ENCODE data around the gene VGLL4. TPM values are rescaled to one million over a fixed set of nuclear protein-coding genes. Genes with fewer than 3 reads are reported as not detected.

The VGLL4 gene
- polyA plus RNA-seq, 1 donor from 2014 or later, result 113 TPM

DNA sequence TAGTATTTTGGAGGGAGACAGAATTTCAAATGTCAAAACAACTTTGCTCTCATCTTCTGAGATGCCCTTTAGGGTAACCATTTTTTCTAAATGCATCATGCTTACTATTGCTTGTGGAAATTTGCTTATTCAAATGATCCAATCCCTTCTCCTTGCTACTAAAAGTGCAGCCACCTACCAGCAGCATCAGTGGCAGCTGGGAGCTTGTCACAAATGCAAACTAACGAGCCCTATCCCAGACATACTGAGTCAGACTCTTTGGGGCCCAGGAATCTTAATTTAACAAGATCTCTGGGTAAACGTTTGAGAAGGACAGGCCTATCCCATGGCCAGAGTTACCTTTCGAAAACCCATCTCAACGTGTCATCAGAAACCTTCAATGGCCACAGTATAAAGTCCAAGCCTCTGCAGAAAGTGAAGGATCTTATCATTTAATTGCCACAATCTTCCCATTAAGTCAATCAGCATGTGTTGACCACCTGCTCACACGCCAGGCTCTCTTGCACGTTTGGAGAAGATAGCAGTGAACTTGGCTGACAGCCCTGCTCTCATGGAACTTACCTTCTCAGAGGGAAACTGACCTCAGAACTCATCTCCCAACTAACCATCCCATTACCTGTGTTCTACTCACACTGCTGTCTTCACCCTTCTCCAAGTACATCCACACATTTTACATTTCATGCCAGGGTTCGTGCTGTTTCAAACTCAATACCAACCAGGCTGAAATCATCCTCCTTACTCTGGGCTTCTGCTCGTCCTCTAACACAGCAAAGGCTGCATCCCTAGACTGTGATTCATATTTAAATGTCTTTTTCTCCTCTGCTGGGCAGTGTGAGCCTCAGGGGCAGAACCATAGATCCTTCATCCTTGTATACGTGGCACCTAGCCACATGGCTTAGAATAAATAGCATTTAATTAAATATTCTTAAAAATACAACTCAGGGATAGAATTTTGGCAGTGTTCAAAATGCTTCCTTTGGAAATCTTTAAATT is 24.8 kb upstream of the VGLL4 start:
- Histone ChIP-seq H3K36me3 (ENCODE audit: insufficient read depth, low read length) (no peaks in the 10 kb centered on the region), H3K4me3 (ENCODE audit: low read length) (no peak overlapping the region), H2AFZ (ENCODE audit: low read depth, low read length) (no peak overlapping the region), H3K9me2 (ENCODE audit: insufficient read depth, low read length) (no peaks in the 10 kb centered on the region), H3K4me2 (ENCODE audit: low read length) (no peak overlapping the region), H3K27me3 (ENCODE audit: insufficient read depth, low read depth, low read length) (no peaks in the 10 kb centered on the region), H4K20me1 (ENCODE audit: insufficient read depth) (no peaks in the 10 kb centered on the region), H3F3A (ENCODE audit: insufficient read depth, low read length, poor library complexity, severe bottlenecking) (no peaks in the 10 kb centered on the region), H3K9me3 (ENCODE audit: low read length) (no peaks in the 10 kb centered on the region), H3K27ac (ENCODE audit: low read length) (no peak overlapping the region), H3K9ac (ENCODE audit: low read length) (no peak overlapping the region), H3K79me2 (replicated peaks; ENCODE audit: insufficient read depth, low read length) (no peaks in the 10 kb centered on the region)
- TF ChIP-seq, protein P1, sequence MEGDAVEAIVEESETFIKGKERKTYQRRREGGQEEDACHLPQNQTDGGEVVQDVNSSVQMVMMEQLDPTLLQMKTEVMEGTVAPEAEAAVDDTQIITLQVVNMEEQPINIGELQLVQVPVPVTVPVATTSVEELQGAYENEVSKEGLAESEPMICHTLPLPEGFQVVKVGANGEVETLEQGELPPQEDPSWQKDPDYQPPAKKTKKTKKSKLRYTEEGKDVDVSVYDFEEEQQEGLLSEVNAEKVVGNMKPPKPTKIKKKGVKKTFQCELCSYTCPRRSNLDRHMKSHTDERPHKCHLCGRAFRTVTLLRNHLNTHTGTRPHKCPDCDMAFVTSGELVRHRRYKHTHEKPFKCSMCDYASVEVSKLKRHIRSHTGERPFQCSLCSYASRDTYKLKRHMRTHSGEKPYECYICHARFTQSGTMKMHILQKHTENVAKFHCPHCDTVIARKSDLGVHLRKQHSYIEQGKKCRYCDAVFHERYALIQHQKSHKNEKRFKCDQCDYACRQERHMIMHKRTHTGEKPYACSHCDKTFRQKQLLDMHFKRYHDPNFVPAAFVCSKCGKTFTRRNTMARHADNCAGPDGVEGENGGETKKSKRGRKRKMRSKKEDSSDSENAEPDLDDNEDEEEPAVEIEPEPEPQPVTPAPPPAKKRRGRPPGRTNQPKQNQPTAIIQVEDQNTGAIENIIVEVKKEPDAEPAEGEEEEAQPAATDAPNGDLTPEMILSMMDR (IDR thresholded peaks at IDR 0.05; ENCODE audit: poor library complexity, severe bottlenecking), result no peak
- TF ChIP-seq RAD21 (conservative IDR thresholded peaks at IDR 0.05) (no peak), POLR2AphosphoS5 (IDR thresholded peaks at IDR 0.05) (no peak), EZH2 (IDR thresholded peaks at IDR 0.05; ENCODE audit: borderline replicate concordance, insufficient read depth, low read length, poor library complexity, severe bottlenecking) (no peak), EP300 (conservative IDR thresholded peaks at IDR 0.05; ENCODE audit: poor library complexity, severe bottlenecking) (no peak), TAF1 (IDR thresholded peaks at IDR 0.05; ENCODE audit: low read depth) (no peak), MXI1 (conservative IDR thresholded peaks at IDR 0.05; ENCODE audit: poor library complexity, severe bottlenecking) (no peak), SMC3 (conservative IDR thresholded peaks at IDR 0.05; ENCODE audit: poor library complexity) (no peak)
- TF ChIP-seq, protein P2, sequence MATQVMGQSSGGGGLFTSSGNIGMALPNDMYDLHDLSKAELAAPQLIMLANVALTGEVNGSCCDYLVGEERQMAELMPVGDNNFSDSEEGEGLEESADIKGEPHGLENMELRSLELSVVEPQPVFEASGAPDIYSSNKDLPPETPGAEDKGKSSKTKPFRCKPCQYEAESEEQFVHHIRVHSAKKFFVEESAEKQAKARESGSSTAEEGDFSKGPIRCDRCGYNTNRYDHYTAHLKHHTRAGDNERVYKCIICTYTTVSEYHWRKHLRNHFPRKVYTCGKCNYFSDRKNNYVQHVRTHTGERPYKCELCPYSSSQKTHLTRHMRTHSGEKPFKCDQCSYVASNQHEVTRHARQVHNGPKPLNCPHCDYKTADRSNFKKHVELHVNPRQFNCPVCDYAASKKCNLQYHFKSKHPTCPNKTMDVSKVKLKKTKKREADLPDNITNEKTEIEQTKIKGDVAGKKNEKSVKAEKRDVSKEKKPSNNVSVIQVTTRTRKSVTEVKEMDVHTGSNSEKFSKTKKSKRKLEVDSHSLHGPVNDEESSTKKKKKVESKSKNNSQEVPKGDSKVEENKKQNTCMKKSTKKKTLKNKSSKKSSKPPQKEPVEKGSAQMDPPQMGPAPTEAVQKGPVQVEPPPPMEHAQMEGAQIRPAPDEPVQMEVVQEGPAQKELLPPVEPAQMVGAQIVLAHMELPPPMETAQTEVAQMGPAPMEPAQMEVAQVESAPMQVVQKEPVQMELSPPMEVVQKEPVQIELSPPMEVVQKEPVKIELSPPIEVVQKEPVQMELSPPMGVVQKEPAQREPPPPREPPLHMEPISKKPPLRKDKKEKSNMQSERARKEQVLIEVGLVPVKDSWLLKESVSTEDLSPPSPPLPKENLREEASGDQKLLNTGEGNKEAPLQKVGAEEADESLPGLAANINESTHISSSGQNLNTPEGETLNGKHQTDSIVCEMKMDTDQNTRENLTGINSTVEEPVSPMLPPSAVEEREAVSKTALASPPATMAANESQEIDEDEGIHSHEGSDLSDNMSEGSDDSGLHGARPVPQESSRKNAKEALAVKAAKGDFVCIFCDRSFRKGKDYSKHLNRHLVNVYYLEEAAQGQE (IDR thresholded peaks at IDR 0.05; ENCODE audit: borderline replicate concordance), result no peak

DNA sequence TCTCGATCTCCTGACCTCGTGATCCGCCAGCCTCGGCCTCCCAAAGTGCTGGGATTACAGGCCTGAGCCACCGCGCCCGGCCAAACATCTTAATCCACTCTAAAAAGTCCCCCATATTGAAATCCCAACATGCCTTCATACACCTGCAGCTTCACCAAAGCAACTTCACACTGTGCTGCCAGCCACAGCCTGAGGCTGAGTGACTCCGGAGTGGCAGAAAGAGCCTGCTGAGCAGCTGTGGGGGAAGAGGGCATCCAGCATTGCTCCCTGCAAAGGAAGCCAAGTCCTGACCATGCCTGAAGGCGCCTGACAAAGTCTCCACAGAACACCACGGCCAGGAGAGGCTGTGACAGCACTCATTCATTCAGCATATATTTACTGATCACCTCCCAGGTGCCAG is 21.6 kb upstream of the VGLL4 start:
- Histone ChIP-seq H3F3A (ENCODE audit: insufficient read depth, low read length, poor library complexity, severe bottlenecking) (no peaks in the 10 kb centered on the region), H3K9me2 (ENCODE audit: insufficient read depth, low read length) (no peaks in the 10 kb centered on the region), H3K9me3 (ENCODE audit: low read length) (no peaks in the 10 kb centered on the region), H3K4me2 (ENCODE audit: low read length) (no peak overlapping the region), H3K36me3 (ENCODE audit: insufficient read depth, low read length) (no peaks in the 10 kb centered on the region), H2AFZ (ENCODE audit: low read depth, low read length) (no peak overlapping the region), H3K27me3 (ENCODE audit: insufficient read depth, low read depth, low read length) (no peaks in the 10 kb centered on the region), H4K20me1 (ENCODE audit: insufficient read depth) (no peaks in the 10 kb centered on the region), H3K9ac (ENCODE audit: low read length) (no peak overlapping the region), H3K79me2 (replicated peaks; ENCODE audit: insufficient read depth, low read length) (no peaks in the 10 kb centered on the region), H3K4me3 (ENCODE audit: low read length) (no peak overlapping the region), H3K27ac (ENCODE audit: low read length) (no peak overlapping the region)
- TF ChIP-seq, protein P2 (IDR thresholded peaks at IDR 0.05; ENCODE audit: borderline replicate concordance), result no peak
- TF ChIP-seq SMC3 (conservative IDR thresholded peaks at IDR 0.05; ENCODE audit: poor library complexity) (no peak), EZH2 (IDR thresholded peaks at IDR 0.05; ENCODE audit: borderline replicate concordance, insufficient read depth, low read length, poor library complexity, severe bottlenecking) (no peak), MXI1 (conservative IDR thresholded peaks at IDR 0.05; ENCODE audit: poor library complexity, severe bottlenecking) (no peak), POLR2AphosphoS5 (IDR thresholded peaks at IDR 0.05) (no peak), RAD21 (conservative IDR thresholded peaks at IDR 0.05) (no peak)
- TF ChIP-seq, protein P1 (IDR thresholded peaks at IDR 0.05; ENCODE audit: poor library complexity, severe bottlenecking), result no peak
